H1 (cell line): ENCODE results near the gene LSM7. TPM values are rescaled to one million over a fixed set of nuclear protein-coding genes. Genes with fewer than 3 reads are reported as not detected.

Source experiments
- CTCF ChIA-PET: fragments of 300-600 bp; sonication (Branson Sonifier 250); formaldehyde crosslinking; loops from one replicate; lab custom pipeline; 2021; ENCODE audit not compliant: partially characterized antibody; lab: Charles Lee
- POLR2A ChIA-PET: fragments of 300-600 bp; sonication (Branson Sonifier 250); formaldehyde crosslinking; loops from one replicate; lab custom pipeline; 2021; ENCODE audit warnings: inconsistent platforms; ENCODE audit not compliant: partially characterized antibody; lab: Charles Lee
- DNase-seq, 2 experiments: peaks; one replicate each; pipeline versions ENCODE4 v3.0.0 to v3.0.0-alpha.2; 2010 to 2022; ENCODE audit warnings: low spot score in 2 of 2, low read depth in 1 of 2, mixed read lengths in 1 of 2
- FAIRE-seq: peaks from 2 replicates; lab custom pipeline; 2011; peaks lifted over from hg19 to GRCh38; lab: Jason Lieb, UNC
- H2AFZ ChIP-seq: 2 replicates; pipeline ENCODE4 v1.8.1; 2012; ENCODE audit warnings: low read length, inconsistent platforms
- H2AK5ac ChIP-seq: 2 replicates; pipeline ENCODE4 v1.6.1; 2013; ENCODE audit warnings: low read depth, low read length
- H2BK120ac ChIP-seq: replicated peaks from 2 replicates; pipeline ENCODE3; 2013; ENCODE audit warnings: low read depth, low read length, inconsistent platforms
- H2BK12ac ChIP-seq: 2 replicates; pipeline ENCODE4 v1.6.1; 2013; ENCODE audit warnings: low read depth, low read length
- H2BK15ac ChIP-seq: 2 replicates; pipeline ENCODE4 v1.6.1; 2013; ENCODE audit warnings: low read length
- H2BK20ac ChIP-seq: 2 replicates; pipeline ENCODE4 v1.6.1; 2013; ENCODE audit warnings: low read length
- H2BK5ac ChIP-seq: 2 replicates; pipeline ENCODE4 v1.6.1; 2013; ENCODE audit warnings: low read depth, low read length
- H3K14ac ChIP-seq: 2 replicates; pipeline ENCODE4 v1.6.1; 2013; ENCODE audit warnings: inconsistent platforms; ENCODE audit not compliant: insufficient read length
- H3K18ac ChIP-seq: 2 replicates; pipeline ENCODE4 v1.6.1; 2013; ENCODE audit warnings: low read length; ENCODE audit errors: extremely low read depth
- H3K23ac ChIP-seq: 2 replicates; pipeline ENCODE4 v1.6.1; 2013; ENCODE audit warnings: inconsistent platforms; ENCODE audit not compliant: insufficient read length
- H3K23me2 ChIP-seq: 2 replicates; pipeline ENCODE4 v1.6.1; 2013; ENCODE audit warnings: low read depth, low read length
- H3K27ac ChIP-seq: 2 replicates; pipeline ENCODE4 v1.6.1; 2011; ENCODE audit warnings: low read depth, low read length, inconsistent platforms
- H3K27me3 ChIP-seq, 4 experiments: replicated peaks in 1 of 4; 1 replicate in 1 of 4; 2 replicates in 3 of 4; pipeline versions ENCODE4 v1.6.1 to v1.8.1; 2011 to 2013; ENCODE audit warnings: low read length in 3 of 4, mild to moderate bottlenecking in 3 of 4, inconsistent platforms in 2 of 4, mixed read lengths in 2 of 4, moderate library complexity in 1 of 4; ENCODE audit not compliant: control insufficient read depth in 3 of 4, insufficient read depth in 3 of 4; ENCODE audit errors: extremely low read depth in 1 of 4
- H3K36me3 ChIP-seq, 4 experiments: 2 replicates each; pipeline versions ENCODE4 v1.6.1 to v1.8.1; 2011 to 2013; ENCODE audit warnings: mild to moderate bottlenecking in 4 of 4, low read length in 3 of 4, moderate library complexity in 2 of 4, control low read depth in 1 of 4, inconsistent platforms in 1 of 4; ENCODE audit not compliant: insufficient read depth in 4 of 4, control insufficient read depth in 2 of 4
- H3K4ac ChIP-seq: replicated peaks from 2 replicates; pipeline ENCODE3; 2013; ENCODE audit warnings: low read length, low read depth, mixed read lengths, inconsistent platforms; ENCODE audit not compliant: insufficient read length
- H3K4me1 ChIP-seq, 4 experiments: replicated peaks in 1 of 4; 1 replicate in 1 of 4; 2 replicates in 3 of 4; pipeline versions ENCODE4 v1.6.1 to v1.8.1; 2011 to 2013; ENCODE audit warnings: low read length in 3 of 4, inconsistent platforms in 2 of 4, mixed read lengths in 1 of 4; ENCODE audit not compliant: insufficient read depth in 4 of 4, control insufficient read depth in 3 of 4
- H3K4me2 ChIP-seq, 2 experiments: 2 replicates each; pipeline versions ENCODE4 v1.6.1 to v1.8.1; 2011 to 2013; ENCODE audit warnings: low read depth in 2 of 2, low read length in 2 of 2, control low read depth in 1 of 2, inconsistent platforms in 1 of 2, mild to moderate bottlenecking in 1 of 2; ENCODE audit not compliant: insufficient read depth in 1 of 2
- H3K4me3 ChIP-seq, 4 experiments: fragments of 200-600, 300-600 bp in 1 of 4; sonication (generic), shearing (Covaris generic), sonication (Bioruptor Twin) in 1 of 4; 2 replicates each; pipeline versions ENCODE4 v1.5.1 to v1.8.1; 2011 to 2016; ENCODE audit warnings: low read length in 4 of 4, low read depth in 3 of 4, control low read depth in 2 of 4, inconsistent platforms in 2 of 4, mild to moderate bottlenecking in 2 of 4, mixed read lengths in 1 of 4, moderate library complexity in 1 of 4; ENCODE audit not compliant: insufficient read depth in 2 of 4; ENCODE audit errors: extremely low read depth in 1 of 4
- H3K56ac ChIP-seq: replicated peaks from 2 replicates; pipeline ENCODE3; 2013; ENCODE audit warnings: low read depth, mild to moderate bottlenecking, mixed read lengths, low read length, inconsistent platforms; ENCODE audit not compliant: insufficient read length
- H3K79me1 ChIP-seq: 2 replicates; pipeline ENCODE4 v1.6.1; 2013; ENCODE audit warnings: low read depth, low read length, control low read depth
- H3K79me2 ChIP-seq, 2 experiments: 2 replicates each; pipeline versions ENCODE4 v1.6.1 to v1.8.1; 2012 to 2013; ENCODE audit warnings: low read length in 2 of 2, mild to moderate bottlenecking in 2 of 2, inconsistent platforms in 1 of 2; ENCODE audit not compliant: insufficient read depth in 2 of 2, control insufficient read depth in 1 of 2
- H3K9ac ChIP-seq, 4 experiments: replicated peaks in 1 of 4; 1 replicate in 1 of 4; 2 replicates in 3 of 4; pipeline versions ENCODE4 v1.6.1 to v1.8.1; 2011 to 2013; ENCODE audit warnings: low read depth in 3 of 4, low read length in 3 of 4, control low read depth in 2 of 4, mild to moderate bottlenecking in 2 of 4, moderate library complexity in 2 of 4, inconsistent platforms in 1 of 4; ENCODE audit errors: extremely low read depth in 1 of 4
- H3K9me3 ChIP-seq, 2 experiments: 2 replicates each; pipeline versions ENCODE4 v1.6.1 to v1.8.1; 2012 to 2013; ENCODE audit warnings: mild to moderate bottlenecking in 2 of 2, moderate library complexity in 2 of 2, control low read depth in 1 of 2, inconsistent platforms in 1 of 2, low read depth in 1 of 2, low read length in 1 of 2, mixed read lengths in 1 of 2; ENCODE audit not compliant: insufficient read depth in 2 of 2
- H4K20me1 ChIP-seq, 2 experiments: replicated peaks in 1 of 2; 2 replicates each; pipeline versions ENCODE3 to v1.8.1; 2011 to 2013; ENCODE audit warnings: inconsistent platforms in 2 of 2, low read length in 2 of 2, mild to moderate bottlenecking in 1 of 2; ENCODE audit not compliant: insufficient read depth in 2 of 2, control insufficient read depth in 1 of 2
- H4K5ac ChIP-seq: 2 replicates; pipeline ENCODE4 v1.6.1; 2013; ENCODE audit warnings: low read length, low read depth, mixed read lengths, inconsistent platforms; ENCODE audit not compliant: insufficient read length
- H4K8ac ChIP-seq: 2 replicates; pipeline ENCODE4 v1.8.0; 2013; ENCODE audit warnings: mild to moderate bottlenecking, moderate library complexity, low read length, inconsistent platforms; ENCODE audit not compliant: insufficient read depth; ENCODE audit errors: extremely low read depth
- H4K91ac ChIP-seq: replicated peaks from 2 replicates; pipeline ENCODE3; 2013; ENCODE audit warnings: low read length, mixed read lengths, inconsistent platforms; ENCODE audit not compliant: insufficient read length
- GABPA ChIP-seq: IDR thresholded peaks from 2 replicates; pipeline ENCODE4 v1.6.1; 2011; ENCODE audit warnings: mild to moderate bottlenecking, low read length, moderate library complexity, borderline replicate concordance; ENCODE audit not compliant: insufficient read depth
- SIX5 ChIP-seq: IDR thresholded peaks from 2 replicates; pipeline ENCODE4 v1.6.1; 2011; ENCODE audit warnings: mild to moderate bottlenecking, low read depth, low read length
- USF2 ChIP-seq: IDR thresholded peaks from 2 replicates; pipeline ENCODE4 v1.6.1; 2011; ENCODE audit warnings: low read length, improper control_type of control experiment
- WGBS, 2 experiments: shearing (Covaris generic) in 1 of 2; methylation state at CpG; one replicate each; pipeline versions ENCODE4 v1.1.6 to v1.1.7; 2013 to 2015; ENCODE audit warnings: low lambda C conversion rate in 2 of 2, mixed read lengths in 2 of 2, inconsistent platforms in 1 of 2, low coverage in 1 of 2, missing lambda C conversion rate in 1 of 2; ENCODE audit not compliant: insufficient replicate concordance in 2 of 2, insufficient coverage in 1 of 2, insufficient read length in 1 of 2; ENCODE audit errors: extremely low coverage in 1 of 2, missing lambda C conversion rate in 1 of 2; 5-methylcytosine and 5-hydroxymethylcytosine counted together
- polyA plus RNA-seq, 7 experiments: library from polyadenylated mRNA; depleted of rRNA in 3 of 7; stranded (reverse) in 5 of 7; unstranded in 2 of 7; fragments of >200 nt in 5 of 7; fragments of 200-250 nt in 2 of 7; gene quantifications; 1 replicate in 5 of 7; 2 replicates in 1 of 7; 4 replicates in 1 of 7; pipeline versions ENCODE4 v1.2.1 to v1.2.3, GENCODE V29; 2011 to 2013; ENCODE audit warnings: missing spikeins in 2 of 7, mixed read lengths in 2 of 7
- total RNA-seq: library from RNA; stranded (reverse); fragmentation: NEBNext Ultra II Directional; extraction: Animal tissue kit (Norgen Biotek cat#: 25700); gene quantifications from 2 replicates; pipeline ENCODE4 v1.2.1, GENCODE V29; 2021

The LSM7 gene
- total and polyA plus RNA-seq, 2 of the 8 experiments (the other 6 are each of a cell fraction or from before 2014, with no cell fraction given) = 228 to 1,335 TPM

GRCh38 chr19:2365201-2365970 is 37.0 kb upstream of the LSM7 start:
- Histone ChIP-seq H4K91ac (no peak overlapping the region), H3K4me1 (peaks cover 0 to under 1% (median 0%) of the 10 kb centered on the region in 4 experiments; a peak in 1 of 7 replicates), H4K8ac (no peak overlapping the region), H2BK12ac (no peak overlapping the region), H2BK120ac (no peak overlapping the region), H3K14ac (no peak overlapping the region), H2BK15ac (no peak overlapping the region), H3K27ac (no peak overlapping the region), H4K5ac (no peak overlapping the region), H3K9ac (no peak overlapping the region; a peak in 1 of 7 replicates), H3K4me3 (no peak overlapping the region), H3K23me2 (peaks cover 11% of the 10 kb centered on the region), H3K79me2 (no peaks in the 10 kb centered on the region), H3K9me3 (peaks cover 0 to 2% of the 10 kb centered on the region in 2 experiments; a peak in 2 of 4 replicates), H3K18ac (no peak overlapping the region), H3K4ac (no peak overlapping the region), H3K79me1 (no peaks in the 10 kb centered on the region; the same call in 1 of the 2 replicates), H3K27me3 (peaks cover 0 to 6% (median 2%) of the 10 kb centered on the region in 4 experiments; a peak in 5 of 7 replicates), H2AFZ (no peak overlapping the region), H2BK20ac (no peak overlapping the region), H3K36me3 (no peaks in the 10 kb centered on the region), H3K4me2 (no peak overlapping the region), H4K20me1 (peaks cover 0 to 7% of the 10 kb centered on the region in 2 experiments), H3K56ac (no peak overlapping the region), H2AK5ac (no peak overlapping the region), H3K23ac (no peak overlapping the region), H2BK5ac (no peak overlapping the region)
- POLR2A ChIA-PET = interaction anchor here (0.7 to 1.9 kb wide), 5 partner anchors 11 to 268 kb away, joined by 3 to 5 read pairs (median 3); no protein-coding TSS in a partner anchor
- FAIRE-seq (no peak), DNase-seq (no peak)
- WGBS, 2 experiments = 90% methylated on average over 10 of the region's 10 CpGs; no CpG with 5 or more reads in 1 of the 2 experiments
- CTCF ChIA-PET = interaction anchor here (0.6 to 1.7 kb wide), 7 partner anchors 12 to 92 kb away, joined by 3 to 7 read pairs (median 3); no protein-coding TSS in a partner anchor
- no peak for TF ChIP-seq USF2
- TF ChIP-seq SIX5 = no peak
- TF ChIP-seq GABPA = no peak
